GM21367 (cell line): ENCODE data around the gene PPP1R3E.
"Not testable (repeated sequence)": the region's sequence is repeated elsewhere in the genome, so short reads cannot be mapped to it uniquely, and the experiment has no call there.

Source experiments
- ATAC-seq: cut with Tn5 transposase; IDR thresholded peaks from one replicate; pipeline ENCODE4 v1.9.1; 2021; ENCODE audit not compliant: unreplicated experiment

The PPP1R3E gene

GRCh38 chr14:23302290-23303225, at the start of gene PPP1R3E:
Gene PPP1R3E, minus strand, starts transcription at chr14:23302859. Its CDS starts 283 bp downstream, at chr14:23302576.
- ATAC-seq: peak; percentile 20

GRCh38 chr14:23351681-23352505, 49.2 kb upstream of the PPP1R3E start:
- no peak for ATAC-seq

GRCh38 chr14:23349156-23349845, 46.6 kb upstream of the PPP1R3E start:
- no peak for ATAC-seq

- ATAC-seq: no peak
Measured at GRCh38 chr14:23348297-23348655, 45.6 kb upstream of the PPP1R3E start.

- ATAC-seq: no peak
Measured at GRCh38 chr14:23347406-23348296, 45.0 kb upstream of the PPP1R3E start.

GRCh38 chr14:23346693-23347405, 44.2 kb upstream of the PPP1R3E start:
- no peak for ATAC-seq

- no peak for ATAC-seq
Measured at GRCh38 chr14:23345987-23346692, 43.5 kb upstream of the PPP1R3E start.

GRCh38 chr14:23344481-23344880, 41.8 kb upstream of the PPP1R3E start:
- ATAC-seq: no peak

GRCh38 chr14:23339506-23340268, 37.0 kb upstream of the PPP1R3E start:
- no peak for ATAC-seq

GRCh38 chr14:23335623-23336022, 33.0 kb upstream of the PPP1R3E start:
- no peak for ATAC-seq

- no peak for ATAC-seq
Measured at GRCh38 chr14:23327947-23328744, 25.5 kb upstream of the PPP1R3E start.

GRCh38 chr14:23326491-23327332, 24.1 kb upstream of the PPP1R3E start:
- ATAC-seq: no peak

GRCh38 chr14:23325746-23326145, 23.1 kb upstream of the PPP1R3E start:
- not testable (repeated sequence) for ATAC-seq

- no peak for ATAC-seq
Measured at GRCh38 chr14:23324993-23325392, 22.3 kb upstream of the PPP1R3E start.

GRCh38 chr14:23324455-23324846, 21.8 kb upstream of the PPP1R3E start:
- ATAC-seq: no peak

- ATAC-seq: no peak
Measured at GRCh38 chr14:23323838-23324454, 21.3 kb upstream of the PPP1R3E start.
